Astrocyte of the hippocampus (primary cell): ENCODE data around the gene NUP133.
"Not testable (repeated sequence)": the region's sequence is repeated elsewhere in the genome, so short reads cannot be mapped to it uniquely, and the experiment has no call there.

Source experiments
- DNase-seq: peaks from one replicate; pipeline ENCODE4 v3.0.0; 2011; ENCODE audit warnings: low read depth, low spot score

NUP133 gene

GRCh38 chr1:229509576-229509975 is 1.4 kb upstream of the NUP133 start:
- DNase-seq = no peak

- DNase-seq = no peak
These were observed 739 bp upstream of the NUP133 start for GRCh38 chr1:229508823-229509337.

GRCh38 chr1:229507502-229507901 is 639 bp downstream of the NUP133 start:
- peak; percentile 4 for DNase-seq

GRCh38 chr1:229506633-229507032 is 1.5 kb downstream of the NUP133 start:
- no peak for DNase-seq

GRCh38 chr1:229495782-229496181 is 12.4 kb downstream of the NUP133 start:
- DNase-seq = no peak

- no peak for DNase-seq
These were observed 21.0 kb downstream of the NUP133 start for GRCh38 chr1:229487181-229487580.

- no peak for DNase-seq
These were observed 22.8 kb downstream of the NUP133 start for GRCh38 chr1:229485318-229485717.

- DNase-seq = no peak
These were observed 25.6 kb downstream of the NUP133 start for GRCh38 chr1:229482511-229482910.

- no peak for DNase-seq
These were observed 27.6 kb downstream of the NUP133 start for GRCh38 chr1:229480495-229480894.

GRCh38 chr1:229479660-229480399 is 28.3 kb downstream of the NUP133 start:
- no peak for DNase-seq

GRCh38 chr1:229478852-229479251 is 29.3 kb downstream of the NUP133 start:
- no peak for DNase-seq

- DNase-seq = not testable (repeated sequence)
These were observed 32.3 kb downstream of the NUP133 start for GRCh38 chr1:229475859-229476258.

- DNase-seq = no peak
These were observed 33.6 kb downstream of the NUP133 start for GRCh38 chr1:229474509-229474908.

GRCh38 chr1:229471175-229471574 is 37.0 kb downstream of the NUP133 start:
- DNase-seq = no peak

- DNase-seq = no peak
These were observed 37.6 kb downstream of the NUP133 start for GRCh38 chr1:229470406-229471043.

GRCh38 chr1:229466887-229467286 is 41.3 kb downstream of the NUP133 start:
- DNase-seq = no peak

GRCh38 chr1:229464672-229465071 is 43.5 kb downstream of the NUP133 start:
- no peak for DNase-seq

GRCh38 chr1:229461032-229461668 is 47.0 kb downstream of the NUP133 start:
- no peak for DNase-seq

GRCh38 chr1:229459815-229460214 is 48.3 kb downstream of the NUP133 start:
- DNase-seq = no peak

- DNase-seq = no peak
These were observed 50.7 kb downstream of the NUP133 start for GRCh38 chr1:229457436-229457835.

GRCh38 chr1:229456016-229456415 is 52.1 kb downstream of the NUP133 start:
- peak; percentile 38 for DNase-seq

- no peak for DNase-seq
These were observed 54.1 kb downstream of the NUP133 start for GRCh38 chr1:229454056-229454455.
